Fibroblast of villous mesenchyme (primary cell): Measurements from ENCODE around the gene HOXD13. TPM values are rescaled to one million over a fixed set of nuclear protein-coding genes. Genes with fewer than 3 reads are reported as not detected.
A peak's percentile ranks its signal among the peaks of the same experiment; 100 is the strongest.

Experiments used
- DNase-seq: peaks from one replicate; pipeline ENCODE4 v3.0.0-alpha.2; 2010; ENCODE audit warnings: low read depth
- H3K4me3 ChIP-seq: 2 replicates; pipeline ENCODE4 v1.5.1; 2011; ENCODE audit warnings: low read depth, mild to moderate bottlenecking, low read length
- total RNA-seq: library from RNA; depleted of rRNA; stranded (reverse); fragments of >200 nt; gene quantifications from 2 replicates; pipeline ENCODE4 v1.2.3, GENCODE V29; 2012
- TF ChIP-seq, protein P1 (sequence below): IDR thresholded peaks from 2 replicates; pipeline ENCODE4 v1.5.1; 2012; ENCODE audit warnings: low read depth, mild to moderate bottlenecking, low read length; ENCODE audit not compliant: insufficient read depth

Gene HOXD13
- total RNA-seq, 1 donor, result 0.43 TPM

DNA sequence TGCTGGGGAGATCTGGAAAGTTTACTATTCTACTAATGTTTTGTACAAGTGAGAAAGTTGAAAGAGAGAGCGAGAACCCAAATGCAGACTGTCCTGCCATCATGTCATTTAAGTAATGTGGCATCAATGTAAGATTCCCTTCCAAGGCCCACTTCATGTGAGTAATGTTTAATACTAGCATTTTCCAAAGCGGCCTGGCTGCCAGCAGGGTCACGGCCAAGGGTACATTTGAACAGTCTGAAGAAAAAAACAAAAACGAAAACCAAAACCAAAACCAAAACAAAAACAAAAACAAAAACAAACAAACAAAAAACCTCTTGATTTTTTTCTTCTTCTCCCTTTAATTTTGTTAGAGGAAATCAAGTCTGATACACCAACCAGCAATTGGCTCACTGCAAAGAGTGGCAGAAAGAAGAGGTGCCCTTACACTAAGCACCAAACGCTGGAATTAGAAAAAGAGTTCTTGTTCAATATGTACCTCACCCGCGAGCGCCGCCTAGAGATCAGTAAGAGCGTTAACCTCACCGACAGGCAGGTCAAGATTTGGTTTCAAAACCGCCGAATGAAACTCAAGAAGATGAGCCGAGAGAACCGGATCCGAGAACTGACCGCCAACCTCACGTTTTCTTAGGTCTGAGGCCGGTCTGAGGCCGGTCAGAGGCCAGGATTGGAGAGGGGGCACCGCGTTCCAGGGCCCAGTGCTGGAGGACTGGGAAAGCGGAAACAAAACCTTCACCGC lies 26.2 kb downstream of the HOXD13 start:
- peak overlapping the region; percentile 58 for H3K4me3 ChIP-seq
- TF ChIP-seq, protein P1, sequence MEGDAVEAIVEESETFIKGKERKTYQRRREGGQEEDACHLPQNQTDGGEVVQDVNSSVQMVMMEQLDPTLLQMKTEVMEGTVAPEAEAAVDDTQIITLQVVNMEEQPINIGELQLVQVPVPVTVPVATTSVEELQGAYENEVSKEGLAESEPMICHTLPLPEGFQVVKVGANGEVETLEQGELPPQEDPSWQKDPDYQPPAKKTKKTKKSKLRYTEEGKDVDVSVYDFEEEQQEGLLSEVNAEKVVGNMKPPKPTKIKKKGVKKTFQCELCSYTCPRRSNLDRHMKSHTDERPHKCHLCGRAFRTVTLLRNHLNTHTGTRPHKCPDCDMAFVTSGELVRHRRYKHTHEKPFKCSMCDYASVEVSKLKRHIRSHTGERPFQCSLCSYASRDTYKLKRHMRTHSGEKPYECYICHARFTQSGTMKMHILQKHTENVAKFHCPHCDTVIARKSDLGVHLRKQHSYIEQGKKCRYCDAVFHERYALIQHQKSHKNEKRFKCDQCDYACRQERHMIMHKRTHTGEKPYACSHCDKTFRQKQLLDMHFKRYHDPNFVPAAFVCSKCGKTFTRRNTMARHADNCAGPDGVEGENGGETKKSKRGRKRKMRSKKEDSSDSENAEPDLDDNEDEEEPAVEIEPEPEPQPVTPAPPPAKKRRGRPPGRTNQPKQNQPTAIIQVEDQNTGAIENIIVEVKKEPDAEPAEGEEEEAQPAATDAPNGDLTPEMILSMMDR, result peak; percentile 64
- peak; percentile 88 for DNase-seq

DNA sequence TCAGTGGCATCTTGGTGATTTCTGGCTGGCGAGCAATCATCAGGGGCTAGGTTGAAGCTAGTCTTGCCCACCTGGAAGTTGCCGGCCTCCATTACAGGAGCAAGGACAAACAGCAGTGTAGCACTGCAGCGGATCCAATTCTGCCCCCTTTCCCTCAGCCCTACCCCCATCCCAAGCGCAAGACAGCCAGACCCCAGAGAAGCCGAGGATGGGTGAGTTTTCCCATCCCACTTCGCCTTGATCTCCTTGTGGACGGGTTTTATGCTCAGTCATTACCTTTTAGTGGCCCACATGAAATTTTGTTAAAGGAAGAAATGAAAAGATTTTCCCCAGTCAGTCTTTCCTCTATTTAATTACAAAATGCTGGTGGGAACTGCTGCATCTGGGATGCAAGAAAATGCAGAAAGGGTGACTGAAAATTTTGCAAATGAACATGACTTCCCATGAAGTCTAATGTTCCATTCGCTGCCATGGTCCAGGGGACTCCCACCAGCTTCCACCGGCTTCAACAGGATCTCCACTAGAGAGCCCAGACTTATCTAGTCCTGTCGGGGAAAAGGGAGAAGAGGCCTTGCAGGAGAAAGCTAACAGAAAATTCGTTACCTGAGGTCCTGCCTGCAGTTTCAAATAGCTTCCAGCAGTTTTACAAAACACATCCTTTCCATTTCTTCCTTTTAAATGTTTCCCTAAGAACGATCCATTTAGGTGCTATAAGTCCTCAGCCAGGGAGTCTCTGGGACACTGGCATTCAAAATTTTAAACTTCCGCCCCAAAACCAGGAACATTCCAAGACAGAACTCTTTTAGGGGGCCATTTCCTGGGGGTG lies 28.1 kb downstream of the HOXD13 start:
- H3K4me3 ChIP-seq, result peak overlapping the region; percentile 22
- TF ChIP-seq, protein P1, result peak; percentile 12
- DNase-seq, result peak; percentile 57

DNA sequence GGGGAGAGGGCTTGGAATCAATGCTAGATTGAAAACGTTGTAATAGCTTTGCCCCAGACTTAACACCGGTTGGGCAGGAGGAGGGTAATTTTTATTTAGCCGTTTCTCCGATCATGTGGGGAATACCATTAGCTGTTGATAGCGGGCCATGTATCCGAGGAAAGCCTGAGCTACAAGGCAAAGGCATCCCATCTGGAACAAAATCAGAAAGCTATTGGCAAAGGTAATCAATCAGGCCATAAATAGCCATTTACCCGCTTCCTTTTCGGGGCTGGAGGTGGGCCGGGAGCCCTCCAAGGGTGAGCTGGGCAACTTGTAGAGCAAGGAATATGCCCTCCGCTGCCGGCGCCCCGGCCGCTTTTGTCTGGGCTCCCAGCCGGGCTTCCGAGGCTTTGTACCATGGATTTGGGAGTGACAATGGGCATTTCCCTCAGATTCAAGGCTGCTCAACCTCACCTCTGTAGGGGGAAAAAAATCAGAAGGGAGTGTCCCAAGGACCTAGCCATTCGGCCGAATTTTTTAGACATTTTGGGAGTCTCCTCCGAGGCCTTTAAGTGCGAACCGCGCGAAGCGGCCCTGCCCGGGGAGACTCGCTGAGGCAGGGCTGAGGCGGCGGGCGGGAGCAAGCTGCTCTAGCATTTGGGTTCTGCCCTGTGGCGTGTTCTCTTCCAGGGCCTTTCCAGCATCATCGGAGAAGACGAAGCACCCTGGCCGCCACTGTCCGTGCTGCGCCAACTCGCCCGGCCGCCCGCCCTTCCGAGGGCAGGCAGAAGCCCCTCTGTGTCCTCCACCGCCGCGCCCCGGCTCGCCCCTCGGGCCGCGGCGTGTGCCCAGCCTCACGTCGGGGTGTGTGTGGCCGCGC lies 28.9 kb downstream of the HOXD13 start:
- peak overlapping the region; percentile 24 for H3K4me3 ChIP-seq
- peak; percentile 37 for DNase-seq
- TF ChIP-seq, protein P1, result no peak

DNA sequence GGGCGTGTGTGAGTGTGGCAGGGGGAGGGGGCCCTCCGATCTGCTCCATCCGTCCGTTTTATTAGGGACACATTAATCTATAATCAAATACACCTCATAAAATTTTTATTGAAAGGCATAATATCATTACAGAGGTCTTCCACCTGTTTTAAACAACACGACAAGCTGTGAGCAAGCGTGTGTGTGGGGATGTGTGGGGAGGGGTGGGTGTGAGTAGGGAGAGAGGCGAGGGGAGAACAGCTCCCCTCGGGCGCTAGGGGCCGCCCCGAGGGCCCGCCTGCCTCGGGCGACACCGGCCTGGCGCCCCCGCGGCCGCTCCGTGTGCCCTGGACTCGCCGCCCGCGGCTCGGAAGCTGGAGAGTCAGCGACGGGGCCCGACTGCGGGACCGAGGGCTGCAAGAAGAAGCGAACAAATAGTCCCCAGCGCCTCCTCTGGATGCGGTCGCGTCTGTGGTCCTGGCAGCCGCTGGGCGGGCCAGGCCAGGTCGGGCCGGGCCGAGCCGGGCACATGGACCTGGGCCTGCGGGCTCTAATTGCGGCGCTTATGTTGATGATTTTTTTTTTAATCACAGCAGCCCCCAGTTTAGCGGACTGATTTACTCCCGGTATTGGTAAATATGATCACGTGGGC lies 29.6 kb downstream of the HOXD13 start:
- TF ChIP-seq, protein P1, result no peak
- H3K4me3 ChIP-seq, result peak overlapping the region; percentile 51
- peak; percentile 81 for DNase-seq

DNA sequence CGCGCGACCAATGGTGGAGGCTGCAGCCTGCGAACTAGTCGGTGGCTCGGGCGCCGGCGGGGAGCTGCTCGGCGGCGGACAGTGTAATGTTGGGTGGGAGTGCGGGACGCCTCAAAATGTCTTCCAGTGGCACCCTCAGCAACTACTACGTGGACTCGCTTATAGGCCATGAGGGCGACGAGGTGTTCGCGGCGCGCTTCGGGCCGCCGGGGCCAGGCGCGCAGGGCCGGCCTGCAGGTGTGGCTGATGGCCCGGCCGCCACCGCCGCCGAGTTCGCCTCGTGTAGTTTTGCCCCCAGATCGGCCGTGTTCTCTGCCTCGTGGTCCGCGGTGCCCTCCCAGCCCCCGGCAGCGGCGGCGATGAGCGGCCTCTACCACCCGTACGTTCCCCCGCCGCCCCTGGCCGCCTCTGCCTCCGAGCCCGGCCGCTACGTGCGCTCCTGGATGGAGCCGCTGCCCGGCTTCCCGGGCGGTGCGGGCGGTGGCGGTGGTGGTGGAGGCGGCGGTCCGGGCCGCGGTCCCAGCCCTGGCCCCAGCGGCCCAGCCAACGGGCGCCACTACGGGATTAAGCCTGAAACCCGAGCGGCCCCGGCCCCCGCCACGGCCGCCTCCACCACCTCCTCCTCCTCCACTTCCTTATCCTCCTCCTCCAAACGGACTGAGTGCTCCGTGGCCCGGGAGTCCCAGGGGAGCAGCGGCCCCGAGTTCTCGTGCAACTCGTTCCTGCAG lies 30.3 kb downstream of the HOXD13 start, which contains the start of gene HOXD9:
Gene HOXD9 (plus strand): TSS at position 37 of the 728 bp plus-strand sequence. CDS start 50 bp downstream, at position 87.
- TF ChIP-seq, protein P1, result no peak
- H3K4me3 ChIP-seq, result peak within 1 kb of the TSS; percentile 51
- no peak for DNase-seq
